IPS-15b (cell line): Measurements from ENCODE around the gene NCAPG2.

Source experiments
- H3K27me3 ChIP-seq: one replicate; pipeline ENCODE4 v1.6.1; 2013; ENCODE audit warnings: low read length; ENCODE audit not compliant: control insufficient read depth, insufficient read depth
- H3K36me3 ChIP-seq: one replicate; pipeline ENCODE4 v1.6.1; 2013; ENCODE audit warnings: low read length; ENCODE audit not compliant: control insufficient read depth, insufficient read depth
- H3K4me1 ChIP-seq: one replicate; pipeline ENCODE4 v1.6.1; 2013; ENCODE audit warnings: mild to moderate bottlenecking, low read length; ENCODE audit not compliant: control insufficient read depth, insufficient read depth
- H3K4me3 ChIP-seq: one replicate; pipeline ENCODE4 v1.5.1; 2013; ENCODE audit warnings: low read depth, low read length
- H3K9ac ChIP-seq: one replicate; pipeline ENCODE4 v1.6.1; 2013; ENCODE audit warnings: low read depth, mild to moderate bottlenecking, low read length
- H3K9me3 ChIP-seq: one replicate; pipeline ENCODE4 v1.6.1; 2013; ENCODE audit warnings: mild to moderate bottlenecking, low read length; ENCODE audit not compliant: control insufficient read depth, insufficient read depth

The NCAPG2 gene

DNA sequence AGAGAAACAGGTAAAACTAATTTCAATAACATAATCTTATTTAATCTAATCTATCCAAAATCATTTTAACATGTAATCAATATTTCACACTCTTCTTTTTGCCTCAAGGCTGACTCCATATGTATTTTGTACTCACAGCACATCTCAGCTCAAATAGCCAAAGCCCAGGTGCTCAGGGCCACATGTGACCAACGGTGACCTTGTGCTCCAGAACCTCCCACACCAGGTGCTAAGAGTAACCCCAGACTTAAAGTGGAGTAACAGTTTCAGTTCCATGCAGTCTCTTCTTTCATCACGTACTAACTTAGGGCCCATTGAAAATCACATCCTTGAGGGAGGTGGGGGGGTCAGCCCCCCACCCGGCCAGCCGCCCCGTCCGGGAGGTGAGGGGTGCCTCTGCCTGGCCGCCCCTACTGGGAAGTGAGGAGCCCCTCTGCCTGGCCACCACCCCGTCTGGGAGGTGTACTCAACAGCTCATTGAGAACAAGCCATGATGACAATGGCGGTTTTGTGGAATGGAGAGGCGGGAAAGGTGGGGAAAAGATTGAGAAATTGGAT, 47.3 kb downstream of the NCAPG2 start:
- Histone ChIP-seq H3K9ac (no peak overlapping the region), H3K27me3 (no peaks in the 10 kb centered on the region), H3K9me3 (no peaks in the 10 kb centered on the region), H3K4me1 (peaks cover 7% of the 10 kb centered on the region), H3K36me3 (peaks cover 37% of the 10 kb centered on the region), H3K4me3 (no peak overlapping the region)

DNA sequence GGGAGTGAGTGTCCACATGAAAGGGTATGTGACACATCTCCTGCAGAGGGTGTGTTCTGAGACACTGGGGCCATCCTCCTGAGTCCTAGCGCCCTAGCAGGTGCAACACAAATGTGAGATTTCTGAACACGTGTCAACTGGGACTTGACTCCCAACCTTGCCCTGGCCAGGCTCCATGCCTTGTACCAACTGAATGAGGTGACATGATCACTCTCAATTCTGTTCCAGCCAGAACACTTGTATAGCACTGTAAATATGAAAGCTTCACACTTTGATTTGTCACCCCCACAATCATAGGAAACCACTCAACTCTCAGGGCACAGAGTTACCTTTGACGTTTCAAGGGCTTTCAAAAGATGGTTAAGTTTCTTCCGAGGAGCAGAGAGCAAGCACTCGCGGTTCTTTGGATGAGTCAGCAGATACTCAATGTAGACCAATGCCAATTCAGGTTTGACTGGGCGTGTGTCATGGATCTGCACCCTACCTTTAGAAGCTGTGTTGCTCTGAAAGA, 48.6 kb downstream of the NCAPG2 start:
- Histone ChIP-seq H3K27me3 (no peaks in the 10 kb centered on the region), H3K36me3 (peaks cover 42% of the 10 kb centered on the region), H3K4me3 (no peak overlapping the region), H3K9ac (no peak overlapping the region), H3K9me3 (no peaks in the 10 kb centered on the region), H3K4me1 (peaks cover 7% of the 10 kb centered on the region)

DNA sequence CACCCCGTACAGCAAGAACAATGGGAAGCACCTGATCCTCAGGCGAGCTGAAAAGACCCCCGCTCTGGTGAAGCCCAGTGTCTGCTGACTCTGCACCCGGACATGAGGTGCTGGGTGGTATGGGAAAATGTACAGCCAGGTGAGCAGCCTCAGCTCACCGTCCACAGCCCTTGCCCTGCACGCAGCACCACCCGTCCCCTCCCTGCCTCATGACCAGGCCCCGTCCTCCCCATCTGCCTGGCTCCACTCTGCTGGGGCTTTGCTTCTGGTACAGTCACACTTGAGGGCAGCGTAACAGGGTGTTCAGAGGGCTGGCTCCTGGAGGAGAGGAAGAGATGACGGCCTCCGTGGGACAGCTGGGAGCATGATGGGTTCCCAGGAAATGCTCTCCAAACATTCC, 49.1 kb downstream of the NCAPG2 start:
- H3K9ac ChIP-seq = no peak overlapping the region
- H3K36me3 ChIP-seq = peaks cover 39% of the 10 kb centered on the region
- H3K4me1 ChIP-seq = peaks cover 7% of the 10 kb centered on the region
- no peaks in the 10 kb centered on the region for H3K27me3 ChIP-seq
- H3K4me3 ChIP-seq = no peak overlapping the region
- H3K9me3 ChIP-seq = no peaks in the 10 kb centered on the region

DNA sequence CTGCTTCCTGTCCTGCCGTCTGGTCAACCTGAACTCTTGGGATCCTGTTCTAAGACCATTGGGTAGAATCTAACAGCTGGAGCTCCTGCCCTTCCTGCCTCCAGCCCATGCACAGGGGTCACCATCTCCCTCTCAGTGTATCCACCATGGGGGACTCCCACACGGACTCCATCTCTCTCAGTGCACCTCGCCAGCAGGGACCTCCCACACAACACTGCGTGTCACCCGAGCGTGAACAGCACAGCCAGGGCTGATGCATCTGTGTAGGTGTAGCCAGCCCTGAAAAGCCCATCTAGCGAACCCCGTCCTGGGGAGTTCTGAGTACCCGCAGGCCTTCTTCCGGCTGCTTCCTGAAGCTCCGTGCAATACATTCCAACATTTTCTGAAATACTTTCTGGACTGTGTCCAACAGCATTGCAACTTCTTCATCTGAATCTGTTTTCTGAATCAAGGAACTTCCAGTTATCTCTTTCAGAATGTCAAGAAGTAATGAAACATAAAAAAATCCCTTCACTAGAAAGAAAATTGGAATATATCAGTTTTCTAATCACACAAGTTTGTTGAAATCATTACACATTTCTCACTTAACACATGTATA, 52.5 kb downstream of the NCAPG2 start:
- Histone ChIP-seq H3K36me3 (peaks cover 35% of the 10 kb centered on the region), H3K9me3 (no peaks in the 10 kb centered on the region), H3K4me1 (no peaks in the 10 kb centered on the region), H3K27me3 (no peaks in the 10 kb centered on the region), H3K4me3 (no peak overlapping the region), H3K9ac (no peak overlapping the region)

DNA sequence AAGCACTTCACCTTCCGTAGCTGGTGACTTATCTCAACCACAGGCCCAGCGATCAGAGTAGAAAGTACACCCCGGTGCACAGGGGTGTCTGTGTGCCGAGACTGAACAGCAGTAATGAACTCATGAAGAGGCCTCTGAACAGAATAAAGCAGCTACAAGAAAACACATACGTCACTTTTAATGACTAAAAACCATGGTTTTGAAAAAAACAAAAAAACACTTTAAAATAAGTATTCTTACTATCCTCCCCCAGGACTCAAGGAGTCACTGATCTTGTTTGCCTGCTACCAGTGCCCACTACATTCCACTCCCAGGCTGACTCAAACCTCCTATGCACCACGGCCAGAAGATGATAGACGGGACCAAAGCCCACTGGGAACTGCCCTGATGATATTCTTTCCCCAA, 53.8 kb downstream of the NCAPG2 start:
- H3K36me3 ChIP-seq = peaks cover 26% of the 10 kb centered on the region
- H3K4me3 ChIP-seq = no peak overlapping the region
- H3K27me3 ChIP-seq = no peaks in the 10 kb centered on the region
- no peak overlapping the region for H3K9ac ChIP-seq
- no peaks in the 10 kb centered on the region for H3K9me3 ChIP-seq
- no peaks in the 10 kb centered on the region for H3K4me1 ChIP-seq

DNA sequence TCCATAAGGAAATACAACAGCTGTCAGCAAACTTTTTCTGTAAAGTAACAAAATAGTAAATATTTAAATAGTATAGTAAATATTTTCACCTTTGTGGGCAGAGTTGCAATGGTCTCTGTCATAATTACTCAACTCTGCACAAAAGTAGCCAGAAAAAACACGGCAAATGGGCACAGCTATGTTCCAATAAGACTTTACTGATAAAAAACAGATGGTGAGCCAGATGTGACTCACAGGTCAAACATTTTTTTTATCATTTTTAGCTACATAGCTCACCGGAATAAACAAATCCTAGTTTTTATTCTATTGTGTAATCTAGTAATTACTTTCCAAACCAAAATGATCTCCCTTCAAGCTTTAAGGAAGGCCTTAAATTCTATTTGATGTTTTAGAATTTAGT, 55.3 kb downstream of the NCAPG2 start:
- Histone ChIP-seq H3K36me3 (peaks cover 21% of the 10 kb centered on the region), H3K4me1 (no peaks in the 10 kb centered on the region), H3K27me3 (no peaks in the 10 kb centered on the region), H3K9ac (no peak overlapping the region), H3K9me3 (no peaks in the 10 kb centered on the region), H3K4me3 (no peak overlapping the region)

DNA sequence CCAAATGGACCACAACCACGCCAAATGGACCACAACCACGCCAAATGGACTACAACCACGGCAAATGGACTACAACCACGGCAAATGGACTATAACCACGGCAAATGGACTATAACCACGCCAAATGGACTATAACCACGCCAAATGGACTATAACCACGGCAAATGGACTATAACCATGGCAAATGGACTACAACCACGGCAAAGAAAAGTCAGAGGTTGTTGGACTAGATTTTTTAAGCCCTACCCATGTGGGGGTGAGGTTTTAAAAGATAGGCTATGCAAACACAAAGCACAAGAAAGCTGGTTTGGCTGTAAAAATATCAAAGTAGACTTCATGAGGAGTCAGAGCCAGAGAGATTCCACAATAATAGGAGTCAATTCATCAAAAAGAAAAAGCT, 55.8 kb downstream of the NCAPG2 start:
- no peak overlapping the region for H3K4me3 ChIP-seq
- H3K9me3 ChIP-seq = no peaks in the 10 kb centered on the region
- no peak overlapping the region for H3K9ac ChIP-seq
- no peaks in the 10 kb centered on the region for H3K27me3 ChIP-seq
- H3K36me3 ChIP-seq = peaks cover 20% of the 10 kb centered on the region
- no peaks in the 10 kb centered on the region for H3K4me1 ChIP-seq

DNA sequence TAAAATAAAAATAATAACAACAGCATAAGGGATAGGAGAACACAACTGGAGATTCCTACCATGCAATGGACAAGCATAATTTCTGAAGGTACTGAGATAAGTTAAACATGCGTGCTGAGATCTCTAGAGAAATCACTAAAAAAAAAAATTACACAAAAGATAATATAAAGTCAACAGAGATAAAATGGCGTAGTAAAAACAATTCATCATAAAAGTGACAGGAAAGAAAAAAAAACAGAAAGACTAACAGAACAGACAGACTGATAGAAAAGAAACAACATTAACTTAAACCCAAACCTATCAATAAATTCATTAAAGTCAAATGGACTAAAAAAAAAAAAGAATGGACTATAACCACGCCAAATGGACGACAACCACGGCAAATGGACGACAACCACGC, 56.4 kb downstream of the NCAPG2 start:
- H3K27me3 ChIP-seq = no peaks in the 10 kb centered on the region
- no peaks in the 10 kb centered on the region for H3K4me1 ChIP-seq
- no peak overlapping the region for H3K4me3 ChIP-seq
- H3K36me3 ChIP-seq = peaks cover 23% of the 10 kb centered on the region
- no peaks in the 10 kb centered on the region for H3K9me3 ChIP-seq
- no peak overlapping the region for H3K9ac ChIP-seq

DNA sequence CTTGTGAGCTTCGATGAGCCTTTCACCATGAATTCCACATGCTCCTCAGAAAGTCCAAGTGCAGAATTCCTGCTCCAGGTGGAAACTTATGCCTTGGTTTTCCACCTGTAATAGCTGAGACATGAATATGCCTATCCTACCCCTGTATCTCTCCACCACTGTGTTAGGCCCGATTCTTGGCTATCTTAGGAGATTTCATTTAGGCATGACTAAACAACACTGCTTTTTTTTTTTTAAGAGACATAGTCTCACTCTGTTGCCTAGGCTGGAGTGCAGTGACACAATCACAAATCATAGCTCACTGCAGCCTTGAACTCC, 57.2 kb downstream of the NCAPG2 start:
- H3K4me1 ChIP-seq = no peaks in the 10 kb centered on the region
- H3K9me3 ChIP-seq = no peaks in the 10 kb centered on the region
- no peak overlapping the region for H3K4me3 ChIP-seq
- peaks cover 21% of the 10 kb centered on the region for H3K36me3 ChIP-seq
- no peaks in the 10 kb centered on the region for H3K27me3 ChIP-seq
- H3K9ac ChIP-seq = no peak overlapping the region

DNA sequence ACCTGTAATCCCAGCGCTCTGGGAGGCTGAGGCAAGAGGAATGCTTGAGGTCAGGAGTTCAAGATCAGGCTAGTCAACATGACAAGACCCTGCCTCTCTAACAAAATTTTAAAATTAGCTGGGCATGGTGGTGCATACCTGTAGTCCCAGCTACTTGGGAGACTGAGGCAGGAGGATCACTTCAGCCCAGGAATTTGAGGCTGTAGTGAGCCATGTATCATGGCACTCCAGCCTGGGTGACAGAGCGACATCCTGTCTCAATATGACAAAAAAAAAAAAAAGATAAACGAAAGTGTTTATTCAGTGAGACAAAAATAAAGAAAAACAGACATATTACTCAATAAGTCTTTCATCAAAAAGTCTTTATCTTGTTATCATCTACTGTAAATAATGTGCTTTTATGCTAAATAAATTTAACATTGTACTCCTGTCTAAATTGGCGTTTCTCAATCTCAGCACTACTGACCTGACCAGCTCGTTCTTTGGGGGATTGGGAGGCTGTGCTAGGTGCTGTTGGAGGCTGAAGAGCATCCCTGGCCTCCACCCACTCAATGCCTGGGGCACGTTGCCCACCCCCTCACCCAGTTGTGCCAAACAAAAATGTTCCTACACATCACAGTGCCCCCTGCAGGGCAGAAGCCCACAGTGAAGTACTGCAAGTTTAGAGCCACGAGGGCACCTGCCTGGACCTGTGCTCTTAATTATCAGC, 57.7 kb downstream of the NCAPG2 start:
- H3K4me3 ChIP-seq = no peak overlapping the region
- H3K27me3 ChIP-seq = no peaks in the 10 kb centered on the region
- peaks cover 17% of the 10 kb centered on the region for H3K36me3 ChIP-seq
- H3K9me3 ChIP-seq = no peaks in the 10 kb centered on the region
- H3K4me1 ChIP-seq = no peaks in the 10 kb centered on the region
- no peak overlapping the region for H3K9ac ChIP-seq

DNA sequence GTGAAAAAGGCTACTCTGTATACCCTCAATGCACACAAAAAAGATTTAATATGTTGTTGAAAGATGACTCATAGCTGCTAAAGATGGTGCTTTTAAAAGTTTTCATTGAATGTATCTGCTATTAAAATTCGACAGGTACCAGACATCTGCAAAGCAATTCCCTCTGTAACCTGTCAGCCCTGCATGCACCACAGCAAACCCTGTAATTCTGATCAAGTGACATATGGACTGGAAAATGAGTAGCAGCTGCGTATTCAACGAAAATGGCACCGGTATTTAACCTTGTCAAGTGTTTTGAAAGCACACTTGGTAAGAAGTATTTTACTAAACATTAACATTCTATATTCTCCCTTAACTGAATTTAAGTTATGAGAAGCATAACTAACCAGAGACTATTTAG, 58.8 kb downstream of the NCAPG2 start:
- Histone ChIP-seq H3K9ac (no peak overlapping the region), H3K4me3 (no peak overlapping the region), H3K4me1 (no peaks in the 10 kb centered on the region), H3K9me3 (no peaks in the 10 kb centered on the region), H3K27me3 (no peaks in the 10 kb centered on the region), H3K36me3 (peaks cover 15% of the 10 kb centered on the region)

DNA sequence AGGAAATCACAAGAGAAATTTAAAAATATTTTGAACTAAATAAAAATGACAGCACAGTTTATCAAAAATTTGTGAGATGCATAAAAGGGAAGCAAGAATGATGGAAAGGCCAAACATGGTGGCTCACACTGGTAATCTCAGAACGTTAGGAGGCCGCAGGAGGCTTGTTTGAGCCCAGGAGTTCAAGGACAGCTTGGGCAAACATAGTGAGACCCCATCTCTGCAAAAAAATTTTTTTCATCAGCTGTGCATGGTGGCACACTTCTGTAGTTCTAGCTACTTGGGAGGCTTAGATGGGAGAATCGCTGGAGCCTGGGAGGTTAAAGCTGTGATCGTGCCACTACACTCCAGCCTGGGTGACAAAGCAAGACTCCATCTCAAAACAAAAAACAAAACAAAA, 62.5 kb downstream of the NCAPG2 start:
- Histone ChIP-seq H3K4me3 (no peak overlapping the region), H3K4me1 (no peaks in the 10 kb centered on the region), H3K9me3 (no peaks in the 10 kb centered on the region), H3K9ac (no peak overlapping the region), H3K27me3 (no peaks in the 10 kb centered on the region), H3K36me3 (peaks cover 30% of the 10 kb centered on the region)
